IPS-NIHi7 (cell line): ENCODE measurements around the gene FOXP1.

Source experiments
- DNase-seq: peaks from one replicate; pipeline ENCODE4 v3.0.0; 2012; ENCODE audit warnings: mixed read lengths; ENCODE audit errors: extremely low spot score

Gene FOXP1

GRCh38 chr3:71062037-71062932 lies 521.2 kb downstream of the FOXP1 start:
- DNase-seq, result no peak

GRCh38 chr3:71061581-71061980 lies 521.9 kb downstream of the FOXP1 start:
- DNase-seq, result no peak

- DNase-seq, result no peak
Observed at GRCh38 chr3:71061037-71061436, 522.5 kb downstream of the FOXP1 start.

GRCh38 chr3:71060536-71060935 lies 523.0 kb downstream of the FOXP1 start:
- no peak for DNase-seq

- DNase-seq, result no peak
Observed at GRCh38 chr3:71057526-71057894, 526.0 kb downstream of the FOXP1 start.

GRCh38 chr3:71056327-71056726 lies 527.2 kb downstream of the FOXP1 start:
- DNase-seq, result no peak

GRCh38 chr3:71055257-71056001 lies 528.1 kb downstream of the FOXP1 start:
- DNase-seq, result no peak

GRCh38 chr3:71054312-71054711 lies 529.2 kb downstream of the FOXP1 start:
- no peak for DNase-seq

GRCh38 chr3:71053495-71053894 lies 530.0 kb downstream of the FOXP1 start:
- DNase-seq, result no peak

GRCh38 chr3:71052716-71053115 lies 530.8 kb downstream of the FOXP1 start:
- no peak for DNase-seq

GRCh38 chr3:71051893-71052687 lies 531.4 kb downstream of the FOXP1 start:
- no peak for DNase-seq

- DNase-seq, result no peak
Observed at GRCh38 chr3:71051259-71051595, 532.3 kb downstream of the FOXP1 start.

- no peak for DNase-seq
Observed at GRCh38 chr3:71050538-71051258, 532.8 kb downstream of the FOXP1 start.

GRCh38 chr3:71050166-71050537 lies 533.4 kb downstream of the FOXP1 start:
- DNase-seq, result no peak

- peak; percentile 22 for DNase-seq
Observed at GRCh38 chr3:71048948-71049347, 534.6 kb downstream of the FOXP1 start.

- DNase-seq, result no peak
Observed at GRCh38 chr3:71047616-71048531, 535.7 kb downstream of the FOXP1 start.

- DNase-seq, result peak; percentile 26
Observed at GRCh38 chr3:71046791-71047190, 536.7 kb downstream of the FOXP1 start.

- no peak for DNase-seq
Observed at GRCh38 chr3:71045917-71046282, 537.6 kb downstream of the FOXP1 start.

GRCh38 chr3:71045212-71045916 lies 538.2 kb downstream of the FOXP1 start:
- no peak for DNase-seq

- DNase-seq, result no peak
Observed at GRCh38 chr3:71042759-71043158, 540.8 kb downstream of the FOXP1 start.
